CD4-positive, alpha-beta T cell (primary cell): ENCODE data around the gene CACNA1B. TPM values are rescaled to one million over a fixed set of nuclear protein-coding genes. Genes with fewer than 3 reads are reported as not detected.

ENCODE experiments used
- ATAC-seq: fragments of 200-7000 bp; cut with Tn5 transposase; one replicate; pipeline ENCODE4 v1.10.0; 2022; ENCODE audit warnings: mild to moderate bottlenecking; ENCODE audit not compliant: poor library complexity
- CTCF ChIA-PET: fragments of 350-600 bp; sonication (Branson Sonifier 250); formaldehyde crosslinking; loops from one replicate; lab custom pipeline; 2021; ENCODE audit warnings: antibody characterized with exemption, inconsistent platforms; lab: Charles Lee
- POLR2A ChIA-PET: fragments of 350-600 bp; sonication (Branson Sonifier 250); formaldehyde crosslinking; loops from one replicate; lab custom pipeline; 2021; ENCODE audit warnings: antibody characterized with exemption, inconsistent platforms; lab: Charles Lee
- DNase-seq, 14 experiments: peaks; one replicate each; pipeline ENCODE4 v3.0.0-alpha.2; 2013 to 2020; ENCODE audit warnings: mixed read lengths in 2 of 14
- H3K27ac ChIP-seq, 2 donors: one replicate each; pipeline versions ENCODE4 v1.5.1 to v1.7.0; 2013; ENCODE audit warnings: low read length in 2 of 2, low read depth in 1 of 2, mild to moderate bottlenecking in 1 of 2
- H3K27me3 ChIP-seq, 2 experiments: 1 replicate in 1 of 2; 2 replicates in 1 of 2; pipeline versions ENCODE4 v1.6.1 to v1.7.0; 2013; ENCODE audit warnings: low read length in 2 of 2, control low read depth in 1 of 2, mild to moderate bottlenecking in 1 of 2, moderate library complexity in 1 of 2; ENCODE audit not compliant: insufficient read depth in 2 of 2, control insufficient read depth in 1 of 2
- H3K36me3 ChIP-seq: one replicate; pipeline ENCODE4 v1.6.1; 2013; ENCODE audit warnings: low read length, control low read depth; ENCODE audit not compliant: insufficient read depth
- H3K4me1 ChIP-seq: one replicate; pipeline ENCODE4 v1.6.1; 2013; ENCODE audit warnings: low read length, control low read depth; ENCODE audit not compliant: insufficient read depth
- H3K4me3 ChIP-seq: one replicate; pipeline ENCODE4 v1.5.1; 2013; ENCODE audit warnings: mild to moderate bottlenecking, low read length, moderate library complexity
- H3K9me3 ChIP-seq, 2 experiments: 1 replicate in 1 of 2; 2 replicates in 1 of 2; pipeline versions ENCODE4 v1.6.1 to v1.7.0; 2013; ENCODE audit warnings: low read length in 2 of 2, mild to moderate bottlenecking in 2 of 2, control low read depth in 1 of 2, moderate library complexity in 1 of 2; ENCODE audit not compliant: control insufficient read depth in 1 of 2, insufficient read depth in 1 of 2
- H3K27ac Mint-ChIP-seq: one replicate; pipeline ENCODE4 v1.8.0; 2020; ENCODE audit warnings: mixed read lengths
- H3K27me3 Mint-ChIP-seq: one replicate; pipeline ENCODE4 v1.8.0; 2021; ENCODE audit warnings: mixed read lengths
- H3K36me3 Mint-ChIP-seq: one replicate; pipeline ENCODE4 v1.8.0; 2021; ENCODE audit warnings: low read depth, mixed read lengths
- H3K4me1 Mint-ChIP-seq: one replicate; pipeline ENCODE4 v1.8.0; 2021; ENCODE audit warnings: low read depth, mixed read lengths
- H3K4me3 Mint-ChIP-seq: one replicate; pipeline ENCODE4 v1.8.0; 2020; ENCODE audit warnings: mild to moderate bottlenecking, mixed read lengths
- H3K9me3 Mint-ChIP-seq: one replicate; pipeline ENCODE4 v1.8.0; 2020; ENCODE audit warnings: mixed read lengths
- CTCF ChIP-seq: fragments of 200-600 bp; IDR thresholded peaks from one replicate; pipeline ENCODE4 v1.8.0; 2022; ENCODE audit warnings: antibody characterized with exemption, mild to moderate bottlenecking
- intact Hi-C, 2 experiments: fragments of 100-400 bp; cut with DNase I in 1 of 2; cut with micrococcal nuclease in 1 of 2; formaldehyde crosslinking; loops; one replicate each; pipeline versions ENCODE4 v1.15.1 to v1.9.0; 2023 to 2025; cut with DNase I, micrococcal nuclease
- total RNA-seq, 174 experiments: library from RNA in 2 of 174; stranded (reverse) in 2 of 174; gene quantifications; one replicate each; pipeline ENCODE4 v1.2.3 and lab custom pipeline; 2021 to 2026

CACNA1B gene
- total RNA-seq, 2 experiments from 2014 or later = not detected

DNA sequence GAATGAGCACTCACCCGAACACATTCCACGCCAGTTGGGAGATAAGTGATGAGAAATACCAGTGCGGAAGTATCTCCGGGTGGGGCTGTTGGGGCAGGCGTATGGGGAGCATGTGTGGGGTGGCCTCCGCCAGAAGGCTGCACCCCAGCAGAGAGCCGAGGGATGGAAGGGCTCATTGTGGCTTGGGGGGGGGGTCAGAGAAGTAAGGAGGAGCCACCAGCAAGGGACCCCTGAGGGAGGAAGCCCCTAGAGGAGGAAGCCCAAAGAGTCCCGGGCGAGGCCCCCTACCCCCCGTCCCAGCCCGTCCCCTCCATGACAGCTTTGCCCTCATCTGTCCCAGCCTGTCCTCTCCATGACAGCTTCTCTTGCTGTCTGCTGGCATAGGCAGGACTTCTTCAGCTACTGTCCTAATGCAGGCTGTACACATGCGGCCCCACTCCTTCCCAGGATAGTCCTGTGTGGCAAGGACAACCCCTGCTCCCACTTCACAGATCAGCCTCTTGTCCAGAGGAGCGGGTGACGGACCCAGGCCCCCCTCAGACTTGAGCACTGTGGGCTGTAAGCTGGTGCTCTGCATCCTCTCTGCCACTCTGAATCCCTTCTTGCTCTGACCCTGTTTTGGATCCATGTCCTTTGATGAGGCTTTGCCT is 239.6 kb downstream of the CACNA1B start:
- Histone ChIP-seq H3K27me3 (peaks cover 0 to 3% of the 10 kb centered on the region in 2 experiments), H3K36me3 (no peaks in the 10 kb centered on the region), H3K4me1 (no peaks in the 10 kb centered on the region), H3K4me3 (no peak overlapping the region), H3K9me3 (peaks cover 0 to 4% of the 10 kb centered on the region in 2 experiments), H3K27ac (no peak overlapping the region)
- CTCF ChIA-PET = no interaction called here
- H3K27ac Mint-ChIP-seq = no peak overlapping the region
- no peaks in the 10 kb centered on the region for H3K36me3 Mint-ChIP-seq
- no peak overlapping the region for H3K4me3 Mint-ChIP-seq
- H3K27me3 Mint-ChIP-seq = peaks cover 4% of the 10 kb centered on the region
- no peaks in the 10 kb centered on the region for H3K9me3 Mint-ChIP-seq
- POLR2A ChIA-PET = no interaction called here
- intact Hi-C loops = no loop called here
- no peak for TF ChIP-seq CTCF
- H3K4me1 Mint-ChIP-seq = no peaks in the 10 kb centered on the region
- no peak for ATAC-seq
- peak in 1 of 14 experiments; percentile 29 for DNase-seq

DNA sequence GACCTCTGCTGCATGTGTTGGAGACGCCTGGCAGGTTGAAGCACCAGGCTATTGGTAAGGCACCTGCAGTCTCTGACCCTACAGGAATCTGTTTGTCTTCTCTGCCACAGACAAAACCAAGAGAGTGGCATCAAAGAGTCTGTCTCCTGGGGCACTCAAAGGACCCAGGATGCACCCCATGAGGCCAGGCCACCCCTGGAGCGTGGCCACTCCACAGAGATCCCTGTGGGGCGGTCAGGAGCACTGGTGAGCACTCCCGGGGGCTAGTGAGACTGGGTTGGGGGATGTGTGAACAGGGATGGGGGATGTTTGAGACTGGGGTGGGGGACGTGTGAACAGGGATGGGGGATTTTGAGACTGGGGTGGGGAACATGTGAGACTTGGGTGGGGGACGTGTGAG is 240.3 kb downstream of the CACNA1B start:
- intact Hi-C loops = no loop called here
- Histone ChIP-seq H3K36me3 (no peaks in the 10 kb centered on the region), H3K4me3 (no peak overlapping the region), H3K4me1 (no peaks in the 10 kb centered on the region), H3K9me3 (peaks cover 0 to 4% of the 10 kb centered on the region in 2 experiments), H3K27ac (no peak overlapping the region), H3K27me3 (peaks cover 0 to 3% of the 10 kb centered on the region in 2 experiments)
- Mint-ChIP-seq H3K4me3 (no peak overlapping the region), H3K9me3 (no peaks in the 10 kb centered on the region), H3K27me3 (peaks cover 4% of the 10 kb centered on the region), H3K36me3 (no peaks in the 10 kb centered on the region), H3K4me1 (no peaks in the 10 kb centered on the region), H3K27ac (no peak overlapping the region)
- TF ChIP-seq CTCF = no peak
- no peak for DNase-seq
- POLR2A ChIA-PET = no interaction called here
- CTCF ChIA-PET = no interaction called here
- ATAC-seq = no peak

- intact Hi-C loops = no loop called here
These were observed 241.1 kb downstream of the CACNA1B start for GRCh38 chr9:138118601-138119071.

More at GRCh38 chr9:138118601-138119071, 241.1 kb downstream of the CACNA1B start:
- Histone ChIP-seq H3K4me1 (no peaks in the 10 kb centered on the region), H3K27ac (no peak overlapping the region), H3K4me3 (no peak overlapping the region), H3K36me3 (no peaks in the 10 kb centered on the region), H3K9me3 (peaks cover 0 to 4% of the 10 kb centered on the region in 2 experiments), H3K27me3 (peaks cover 0 to 3% of the 10 kb centered on the region in 2 experiments)
- no peak for ATAC-seq
- no peak overlapping the region for H3K27ac Mint-ChIP-seq
- H3K27me3 Mint-ChIP-seq = peaks cover 4% of the 10 kb centered on the region
- ChIA-PET CTCF (no interaction called here), POLR2A (no interaction called here)
- no peaks in the 10 kb centered on the region for H3K36me3 Mint-ChIP-seq
- no peaks in the 10 kb centered on the region for H3K9me3 Mint-ChIP-seq
- peak in 1 of 14 experiments; percentile 10 for DNase-seq
- H3K4me1 Mint-ChIP-seq = no peaks in the 10 kb centered on the region
- H3K4me3 Mint-ChIP-seq = no peak overlapping the region
- no peak for TF ChIP-seq CTCF
